ENCODE measurements around the gene AIFM2.

Gene AIFM2

GRCh38 chr10:70092389-70092718, 40.3 kb downstream of the AIFM2 start:
- Mint-ChIP-seq H3K9me3 (no peaks in the 10 kb centered on the region), H3K4me1 (no peaks in the 10 kb centered on the region), H3K27ac (peak overlapping the region; percentile 26), H3K27me3 (ENCODE audit: low read depth, poor library complexity) (no peaks in the 10 kb centered on the region), H3K36me3 (ENCODE audit: low read depth) (peaks cover 83% of the 10 kb centered on the region), H3K4me3 (no peak overlapping the region)
- no peak for TF ChIP-seq CTCF (IDR thresholded peaks at IDR 0.05)
- no peak for DNase-seq

GRCh38 chr10:70090951-70091350, 41.7 kb downstream of the AIFM2 start:
- H3K36me3 Mint-ChIP-seq (ENCODE audit: low read depth), result peaks cover 82% of the 10 kb centered on the region
- no peak overlapping the region for H3K4me3 Mint-ChIP-seq
- no peaks in the 10 kb centered on the region for H3K27me3 Mint-ChIP-seq (ENCODE audit: low read depth, poor library complexity)
- TF ChIP-seq CTCF (IDR thresholded peaks at IDR 0.05), result no peak
- no peaks in the 10 kb centered on the region for H3K9me3 Mint-ChIP-seq
- H3K4me1 Mint-ChIP-seq, result no peaks in the 10 kb centered on the region
- no peak overlapping the region for H3K27ac Mint-ChIP-seq
- DNase-seq, result no peak

- no peaks in the 10 kb centered on the region for H3K9me3 Mint-ChIP-seq
- H3K27ac Mint-ChIP-seq, result peak overlapping the region; percentile 28
- TF ChIP-seq CTCF (IDR thresholded peaks at IDR 0.05), result no peak
- no peak for DNase-seq
- H3K36me3 Mint-ChIP-seq (ENCODE audit: low read depth), result peaks cover 75% of the 10 kb centered on the region
- no peaks in the 10 kb centered on the region for H3K27me3 Mint-ChIP-seq (ENCODE audit: low read depth, poor library complexity)
- no peaks in the 10 kb centered on the region for H3K4me1 Mint-ChIP-seq
- no peak overlapping the region for H3K4me3 Mint-ChIP-seq
Observed at GRCh38 chr10:70090013-70090412, 42.6 kb downstream of the AIFM2 start.

DNA sequence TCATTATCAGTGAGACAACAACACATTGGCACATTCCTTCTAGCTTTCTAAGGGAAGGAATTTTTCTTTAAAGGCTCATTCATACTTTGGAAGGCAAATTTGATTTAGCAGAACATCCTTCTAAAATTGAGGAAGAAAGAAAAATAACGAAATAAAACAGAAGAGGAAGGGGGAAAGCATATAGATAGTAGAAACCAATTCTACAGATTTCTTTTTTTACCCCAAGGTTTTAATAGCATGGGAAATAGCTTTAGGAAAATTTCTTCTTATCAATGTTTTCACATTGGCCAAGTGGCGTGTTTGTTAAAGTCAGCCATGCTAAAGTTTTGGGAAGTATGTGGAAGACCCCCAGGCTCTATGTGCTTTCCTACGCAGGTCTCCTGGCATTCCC, 44.3 kb downstream of the AIFM2 start:
- no peak overlapping the region for H3K4me3 Mint-ChIP-seq
- no peak for DNase-seq
- no peaks in the 10 kb centered on the region for H3K27me3 Mint-ChIP-seq (ENCODE audit: low read depth, poor library complexity)
- no peaks in the 10 kb centered on the region for H3K4me1 Mint-ChIP-seq
- H3K36me3 Mint-ChIP-seq (ENCODE audit: low read depth), result peaks cover 66% of the 10 kb centered on the region
- peak overlapping the region; percentile 77 for H3K27ac Mint-ChIP-seq
- TF ChIP-seq CTCF (IDR thresholded peaks at IDR 0.05), result no peak
- no peaks in the 10 kb centered on the region for H3K9me3 Mint-ChIP-seq

DNA sequence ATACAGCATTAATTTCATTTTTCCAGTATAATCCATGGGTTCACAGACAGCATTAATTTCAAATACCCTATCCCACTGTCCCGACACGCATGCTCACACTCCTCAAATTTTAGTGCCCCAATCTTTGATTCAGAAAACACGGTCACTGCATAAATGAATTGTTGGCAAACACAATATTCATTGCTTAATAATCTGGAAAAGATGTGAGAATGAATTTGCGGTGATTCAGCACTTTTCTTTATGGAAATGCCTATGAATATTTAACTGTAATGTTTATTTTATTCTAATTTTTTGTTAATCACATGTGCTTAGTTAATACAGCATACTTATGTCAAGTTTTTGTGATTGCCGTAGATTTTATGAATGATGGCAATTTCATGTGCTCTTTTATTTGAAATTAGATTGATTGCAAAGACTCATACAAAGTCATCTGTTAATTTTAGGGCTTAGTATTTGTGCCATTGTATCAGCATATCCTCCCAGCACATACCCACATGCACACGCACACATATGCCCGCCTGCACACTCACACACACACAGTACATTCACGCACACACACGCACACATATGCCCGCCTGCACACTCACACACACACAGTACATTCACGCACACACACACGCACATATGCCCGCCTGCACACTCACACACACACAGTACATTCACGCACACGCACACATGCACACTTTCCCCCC, 44.9 kb downstream of the AIFM2 start:
- Mint-ChIP-seq H3K9me3 (no peaks in the 10 kb centered on the region), H3K4me1 (no peaks in the 10 kb centered on the region), H3K36me3 (ENCODE audit: low read depth) (peaks cover 66% of the 10 kb centered on the region), H3K27ac (peak overlapping the region; percentile 77), H3K27me3 (ENCODE audit: low read depth, poor library complexity) (no peaks in the 10 kb centered on the region), H3K4me3 (no peak overlapping the region)
- no peak for TF ChIP-seq CTCF (IDR thresholded peaks at IDR 0.05)
- DNase-seq, result no peak

DNA sequence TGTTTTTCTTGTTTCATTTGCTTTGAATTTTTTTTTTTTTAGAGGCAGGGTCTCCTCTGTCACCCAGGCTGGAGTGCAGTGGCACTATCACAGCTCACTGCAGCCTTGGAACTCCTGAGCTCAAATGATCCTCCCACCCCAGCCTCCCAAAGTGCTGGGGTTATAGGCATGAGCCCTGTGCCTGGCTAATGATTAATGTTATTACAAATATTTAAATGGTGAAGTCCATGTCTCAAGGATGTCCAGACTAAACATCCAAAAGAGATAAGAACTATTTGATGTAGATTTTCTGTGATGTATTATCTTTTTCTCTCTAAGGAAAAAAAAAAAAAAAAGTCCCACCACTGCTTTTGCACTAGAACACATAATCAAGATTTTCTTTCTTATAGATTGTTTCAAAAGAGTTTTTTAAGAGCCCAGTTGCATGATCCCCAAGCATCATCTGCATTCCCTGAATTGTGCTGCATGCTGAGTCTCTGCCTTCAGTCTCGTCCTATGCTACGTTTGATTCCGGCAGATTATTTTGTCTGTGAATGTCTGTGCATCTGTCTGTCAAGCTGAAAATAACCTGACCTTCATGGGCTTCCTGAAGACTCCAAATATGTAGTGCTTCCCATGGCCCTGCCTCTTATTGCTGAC, 46.5 kb downstream of the AIFM2 start:
- Mint-ChIP-seq H3K4me3 (no peak overlapping the region), H3K9me3 (no peaks in the 10 kb centered on the region), H3K27me3 (ENCODE audit: low read depth, poor library complexity) (peaks cover 5% of the 10 kb centered on the region), H3K4me1 (no peaks in the 10 kb centered on the region), H3K27ac (no peak overlapping the region), H3K36me3 (ENCODE audit: low read depth) (peaks cover 62% of the 10 kb centered on the region)
- no peak for DNase-seq
- no peak for TF ChIP-seq CTCF (IDR thresholded peaks at IDR 0.05)
